Measurements from ENCODE around the gene HPSE2. TPM values are rescaled to one million over a fixed set of nuclear protein-coding genes. Genes with fewer than 3 reads are reported as not detected.

HPSE2 gene
- total RNA-seq, 1 experiment from 2014 or later: 0.20 TPM

DNA sequence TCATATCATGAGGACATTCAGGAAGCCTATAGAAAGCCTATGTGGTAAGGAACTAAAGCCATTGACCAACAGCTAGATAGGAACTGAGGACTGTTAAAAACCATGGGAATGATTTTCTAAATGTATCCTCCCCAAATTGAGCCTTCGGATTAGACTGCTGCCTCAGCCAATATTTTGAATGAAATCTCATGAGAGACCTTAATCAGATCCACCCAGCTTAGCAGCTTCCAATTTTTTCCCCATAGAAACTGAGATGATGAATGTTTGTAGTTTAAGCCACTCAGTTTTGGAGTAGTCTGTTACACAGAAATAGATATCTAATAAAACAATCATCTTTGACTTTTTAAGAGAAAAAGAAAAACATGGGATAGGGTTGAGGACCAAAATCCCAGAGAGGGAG, 292.0 kb downstream of the HPSE2 start:
- H4K8ac ChIP-seq (replicated peaks; ENCODE audit: insufficient read length, low read depth, low read length): no peak overlapping the region
- H3K4me3 Mint-ChIP-seq: no peak overlapping the region
- no peak overlapping the region for H2BK15ac ChIP-seq (ENCODE audit: low read depth, low read length)
- no peak overlapping the region for H3K9ac ChIP-seq (ENCODE audit: extremely low read depth, insufficient read length, low read length)
- no peaks in the 10 kb centered on the region for H3K4me1 Mint-ChIP-seq
- no peak overlapping the region for H3K27ac Mint-ChIP-seq
- no peak overlapping the region for H3T11ph ChIP-seq (ENCODE audit: low read length)
- H3K18ac ChIP-seq (ENCODE audit: insufficient read length, low read depth, low read length): no peak overlapping the region
- no peak overlapping the region for H3K4me2 ChIP-seq (ENCODE audit: insufficient read depth, insufficient read length, low read length)
- H2BK120ac ChIP-seq (ENCODE audit: low read depth, low read length, poor library complexity, severe bottlenecking): no peak overlapping the region
- H2BK5ac ChIP-seq (ENCODE audit: insufficient read length, low read length): no peak overlapping the region
- H4K5ac ChIP-seq (ENCODE audit: insufficient read length, low read depth, low read length): no peak overlapping the region
- H3K14ac ChIP-seq (ENCODE audit: insufficient read depth, low read length): no peak overlapping the region
- no peak overlapping the region for H3K4ac ChIP-seq (ENCODE audit: low read depth, low read length)
- DNase-seq: no peak
- H3K79me2 ChIP-seq (ENCODE audit: insufficient read depth, low read length): no peaks in the 10 kb centered on the region
- H3K36me3 Mint-ChIP-seq (ENCODE audit: insufficient read depth in 1 of 3, low read depth in 3 of 3): no peaks in the 10 kb centered on the region
- H2BK12ac ChIP-seq (ENCODE audit: insufficient read length, low read depth, low read length): no peak overlapping the region
- no peak overlapping the region for H2BK20ac ChIP-seq (ENCODE audit: low read depth, low read length, poor library complexity, severe bottlenecking)
- TF ChIP-seq, protein P1, sequence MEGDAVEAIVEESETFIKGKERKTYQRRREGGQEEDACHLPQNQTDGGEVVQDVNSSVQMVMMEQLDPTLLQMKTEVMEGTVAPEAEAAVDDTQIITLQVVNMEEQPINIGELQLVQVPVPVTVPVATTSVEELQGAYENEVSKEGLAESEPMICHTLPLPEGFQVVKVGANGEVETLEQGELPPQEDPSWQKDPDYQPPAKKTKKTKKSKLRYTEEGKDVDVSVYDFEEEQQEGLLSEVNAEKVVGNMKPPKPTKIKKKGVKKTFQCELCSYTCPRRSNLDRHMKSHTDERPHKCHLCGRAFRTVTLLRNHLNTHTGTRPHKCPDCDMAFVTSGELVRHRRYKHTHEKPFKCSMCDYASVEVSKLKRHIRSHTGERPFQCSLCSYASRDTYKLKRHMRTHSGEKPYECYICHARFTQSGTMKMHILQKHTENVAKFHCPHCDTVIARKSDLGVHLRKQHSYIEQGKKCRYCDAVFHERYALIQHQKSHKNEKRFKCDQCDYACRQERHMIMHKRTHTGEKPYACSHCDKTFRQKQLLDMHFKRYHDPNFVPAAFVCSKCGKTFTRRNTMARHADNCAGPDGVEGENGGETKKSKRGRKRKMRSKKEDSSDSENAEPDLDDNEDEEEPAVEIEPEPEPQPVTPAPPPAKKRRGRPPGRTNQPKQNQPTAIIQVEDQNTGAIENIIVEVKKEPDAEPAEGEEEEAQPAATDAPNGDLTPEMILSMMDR (conservative IDR thresholded peaks at IDR 0.05): no peak
- no peak overlapping the region for H2AFZ ChIP-seq (ENCODE audit: low read length)
- WGBS (ENCODE audit: extremely low coverage, insufficient read length, low lambda C conversion rate): no CpG with 5 or more reads among the region's 1 CpG
- no peaks in the 10 kb centered on the region for H3K23me2 ChIP-seq (ENCODE audit: insufficient read length, low read depth, low read length, poor library complexity, severe bottlenecking)
- no peak overlapping the region for H3K23ac ChIP-seq (ENCODE audit: insufficient read length, low read depth, low read length)
- H3K27me3 Mint-ChIP-seq (ENCODE audit: low read depth): no peaks in the 10 kb centered on the region; the same call in 1 of the 2 replicates
- H3K27me3 ChIP-seq (ENCODE audit: insufficient read depth, low read length): no peaks in the 10 kb centered on the region
- H4K20me1 ChIP-seq (ENCODE audit: control insufficient read depth, insufficient read depth, insufficient read length): no peaks in the 10 kb centered on the region
- H3K4me1 ChIP-seq (ENCODE audit: insufficient read depth, low read length): no peaks in the 10 kb centered on the region
- no peak overlapping the region for H2AK5ac ChIP-seq (ENCODE audit: insufficient read length, low read length)
- no peak overlapping the region for H3K27ac ChIP-seq (ENCODE audit: insufficient read length, low read depth, low read length)
- no peak overlapping the region for H3K56ac ChIP-seq (ENCODE audit: insufficient read length, low read depth, low read length)
- H3K9me3 Mint-ChIP-seq: no peaks in the 10 kb centered on the region; a peak in 1 of 5 replicates
- no peaks in the 10 kb centered on the region for H3K79me1 ChIP-seq (ENCODE audit: insufficient read depth, low read depth, low read length, poor library complexity, severe bottlenecking)
- H3K9me3 ChIP-seq (ENCODE audit: control insufficient read depth, low read depth, low read length): no peaks in the 10 kb centered on the region
- no peak overlapping the region for H4K91ac ChIP-seq (ENCODE audit: insufficient read length, low read depth, low read length)
